Mesothelial cell of epicardium (in vitro differentiated cells): ENCODE measurements around the gene MALRD1. TPM values are rescaled to one million over a fixed set of nuclear protein-coding genes. Genes with fewer than 3 reads are reported as not detected.

ENCODE experiments used
- DNase-seq, 2 experiments: peaks; one replicate each; pipeline ENCODE4 v3.0.0; 2021; ENCODE audit warnings: low spot score in 2 of 2; ENCODE audit not compliant: unreplicated experiment in 2 of 2
- H3K27ac Mint-ChIP-seq: 2 replicates; pipeline ENCODE4 v1.8.0; 2021; ENCODE audit warnings: mixed read lengths
- H3K27me3 Mint-ChIP-seq: 2 replicates; pipeline ENCODE4 v1.8.0; 2021; ENCODE audit warnings: low read depth, mixed read lengths
- H3K36me3 Mint-ChIP-seq: 2 replicates; pipeline ENCODE4 v1.8.0; 2021; ENCODE audit warnings: mixed read lengths
- H3K4me1 Mint-ChIP-seq: 2 replicates; pipeline ENCODE4 v1.8.0; 2021; ENCODE audit warnings: mixed read lengths
- H3K4me3 Mint-ChIP-seq: 2 replicates; pipeline ENCODE4 v1.8.0; 2021; ENCODE audit warnings: mild to moderate bottlenecking, moderate library complexity, mixed read lengths
- H3K9me3 Mint-ChIP-seq: 2 replicates; pipeline ENCODE4 v1.8.0; 2021; ENCODE audit warnings: mixed read lengths
- CTCF ChIP-seq: fragments of 200-600 bp; sonication (generic); IDR thresholded peaks from one replicate; pipeline ENCODE4 v1.5.0; 2021; ENCODE audit warnings: antibody characterized with exemption; ENCODE audit not compliant: unreplicated experiment
- total RNA-seq: library from RNA; stranded (reverse); gene quantifications from 3 replicates; pipeline ENCODE4 v1.2.1, GENCODE V29; 2021

The MALRD1 gene
- total RNA-seq, 1 donor from 2014 or later = 11.1 TPM

GRCh38 chr10:19158870-19159269 is 110.3 kb downstream of the MALRD1 start:
- Mint-ChIP-seq H3K36me3 (no peaks in the 10 kb centered on the region), H3K4me3 (no peak overlapping the region), H3K27me3 (peaks cover 10% of the 10 kb centered on the region), H3K9me3 (no peaks in the 10 kb centered on the region), H3K4me1 (no peaks in the 10 kb centered on the region), H3K27ac (no peak overlapping the region)
- TF ChIP-seq CTCF = no peak
- no peak for DNase-seq

- Mint-ChIP-seq H3K4me1 (no peaks in the 10 kb centered on the region), H3K4me3 (no peak overlapping the region), H3K27ac (no peak overlapping the region), H3K27me3 (peaks cover 9% of the 10 kb centered on the region), H3K9me3 (no peaks in the 10 kb centered on the region), H3K36me3 (no peaks in the 10 kb centered on the region)
- no peak for TF ChIP-seq CTCF
- no peak for DNase-seq
Measured at GRCh38 chr10:19164461-19164860, 115.9 kb downstream of the MALRD1 start.

DNA sequence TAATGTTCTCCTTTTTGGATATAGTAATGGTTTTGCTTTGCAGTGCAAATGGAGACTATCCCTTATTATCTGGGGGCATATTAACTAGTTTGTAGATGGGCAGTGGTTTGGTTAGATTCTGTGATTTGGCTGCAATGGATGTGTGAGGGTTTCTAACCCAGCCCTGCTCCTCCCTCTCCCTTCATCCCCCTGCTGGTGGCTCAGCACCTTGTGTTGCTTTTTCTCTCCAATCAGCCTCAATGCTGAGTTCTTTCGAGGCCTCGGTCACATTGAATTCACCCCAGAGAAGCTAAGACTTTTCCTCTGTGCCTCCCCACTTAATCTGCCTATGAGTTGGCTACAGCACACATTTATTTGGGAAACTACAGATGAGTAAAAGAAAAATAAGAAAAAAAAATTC is 120.0 kb downstream of the MALRD1 start:
- H3K9me3 Mint-ChIP-seq = no peaks in the 10 kb centered on the region
- H3K27me3 Mint-ChIP-seq = peaks cover 5% of the 10 kb centered on the region
- no peak overlapping the region for H3K27ac Mint-ChIP-seq
- TF ChIP-seq CTCF = peak; percentile 30
- H3K36me3 Mint-ChIP-seq = no peaks in the 10 kb centered on the region
- no peak overlapping the region for H3K4me3 Mint-ChIP-seq
- DNase-seq = no peak
- no peaks in the 10 kb centered on the region for H3K4me1 Mint-ChIP-seq

DNA sequence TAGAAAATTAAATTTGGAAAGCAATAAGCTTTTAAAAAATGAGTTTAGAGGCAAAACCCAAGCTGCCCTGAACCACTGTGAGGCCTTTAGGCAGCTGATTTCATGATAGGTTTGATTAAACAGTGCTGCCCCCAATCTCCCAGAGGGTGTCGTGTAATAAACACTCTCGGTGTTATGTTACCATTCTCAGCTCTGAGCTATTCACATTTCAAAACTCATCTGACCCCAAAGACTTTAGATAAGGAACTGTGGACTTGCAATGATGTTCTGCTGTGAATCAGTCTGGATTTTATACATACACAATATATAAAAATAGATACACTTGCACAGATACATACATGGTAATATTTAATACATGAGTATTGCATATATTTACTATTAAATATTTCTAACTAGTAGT is 120.4 kb downstream of the MALRD1 start:
- TF ChIP-seq CTCF = no peak
- Mint-ChIP-seq H3K4me3 (no peak overlapping the region), H3K36me3 (no peaks in the 10 kb centered on the region), H3K9me3 (no peaks in the 10 kb centered on the region), H3K27ac (no peak overlapping the region), H3K27me3 (peaks cover 5% of the 10 kb centered on the region), H3K4me1 (no peaks in the 10 kb centered on the region)
- DNase-seq = no peak

- Mint-ChIP-seq H3K4me3 (no peak overlapping the region), H3K36me3 (no peaks in the 10 kb centered on the region), H3K4me1 (no peaks in the 10 kb centered on the region), H3K9me3 (no peaks in the 10 kb centered on the region), H3K27ac (no peak overlapping the region), H3K27me3 (peaks cover 5% of the 10 kb centered on the region)
- TF ChIP-seq CTCF = no peak
- DNase-seq = no peak
Measured at GRCh38 chr10:19169684-19170083, 121.1 kb downstream of the MALRD1 start.

- no peak overlapping the region for H3K4me3 Mint-ChIP-seq
- no peaks in the 10 kb centered on the region for H3K36me3 Mint-ChIP-seq
- no peak overlapping the region for H3K27ac Mint-ChIP-seq
- no peak for TF ChIP-seq CTCF
- no peak for DNase-seq
- H3K27me3 Mint-ChIP-seq = no peaks in the 10 kb centered on the region
- no peaks in the 10 kb centered on the region for H3K4me1 Mint-ChIP-seq
- no peaks in the 10 kb centered on the region for H3K9me3 Mint-ChIP-seq
Measured at GRCh38 chr10:19178675-19179074, 130.1 kb downstream of the MALRD1 start.
